Measurements from ENCODE around the gene IER2.
"Not testable (repeated sequence)": the region's sequence is repeated elsewhere in the genome, so short reads cannot be mapped to it uniquely, and the experiment has no call there.

Gene IER2

GRCh38 chr19:13181747-13182388 lies 31.7 kb downstream of the IER2 start:
- peak; percentile 49 for DNase-seq (ENCODE audit: insufficient read length, low spot score)
- TF ChIP-seq POLR2A (IDR thresholded peaks at IDR 0.05; ENCODE audit: low read depth, low read length): no peak
- peak; percentile 48 for FAIRE-seq

DNA sequence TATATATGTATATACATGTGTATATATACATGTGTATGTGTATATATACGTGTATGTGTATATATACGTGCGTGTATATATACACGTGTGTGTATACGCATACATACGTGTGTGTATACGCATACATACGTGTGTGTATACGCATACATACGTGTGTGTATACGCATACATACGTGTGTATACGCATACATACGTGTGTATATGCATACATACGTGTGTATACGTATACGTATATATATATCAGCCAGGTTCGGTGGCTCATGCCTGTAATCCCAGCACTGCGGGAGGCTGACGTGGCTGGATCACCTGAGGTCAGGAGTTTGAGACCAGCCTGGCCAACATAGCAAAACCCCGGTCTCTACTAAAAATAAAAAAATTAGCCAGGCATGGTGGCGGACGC lies 34.7 kb downstream of the IER2 start:
- not testable (repeated sequence) for DNase-seq (ENCODE audit: insufficient read length, low spot score); FAIRE-seq

DNA sequence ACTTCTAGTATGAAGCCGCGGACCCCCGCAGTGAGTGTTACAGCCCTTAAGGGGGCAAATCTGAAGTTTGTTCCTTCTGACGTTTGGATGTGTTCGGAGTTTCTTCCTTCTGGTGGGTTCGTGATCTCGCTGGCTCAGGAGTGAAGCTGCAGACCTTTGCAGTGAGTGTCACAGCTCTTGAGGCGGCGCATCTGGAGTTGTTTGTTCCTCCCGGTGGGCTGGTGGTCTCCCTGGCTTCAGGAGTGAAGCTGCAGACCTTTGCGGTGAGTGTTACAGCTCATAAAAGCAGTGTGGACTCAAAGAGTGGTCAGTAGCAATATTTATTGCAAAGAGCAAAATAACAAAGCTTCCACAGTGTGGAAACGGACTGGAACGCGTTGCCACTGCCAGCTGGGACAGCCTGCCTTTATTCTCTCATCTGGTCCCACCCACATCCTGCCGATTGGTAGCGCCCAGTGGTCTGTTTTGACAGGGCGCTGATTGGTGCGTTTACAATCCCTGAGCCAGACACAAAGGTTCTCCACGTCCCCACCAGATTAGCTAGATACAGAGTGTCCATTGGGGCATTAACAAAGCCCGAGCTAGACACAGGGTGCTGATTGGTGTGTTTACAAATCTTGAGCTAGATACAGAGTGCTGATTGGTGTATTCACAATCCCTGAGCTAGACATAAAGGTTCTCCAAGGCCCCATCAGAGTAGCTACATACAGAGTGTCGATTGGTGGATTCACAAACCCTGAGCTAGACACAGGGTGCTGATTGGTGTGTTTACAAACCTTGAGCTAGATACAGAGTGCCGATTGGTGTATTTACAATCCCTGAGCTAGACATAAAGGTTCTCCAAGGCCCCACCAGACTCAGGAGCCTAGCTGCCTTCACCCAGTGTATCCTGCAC lies 35.8 kb downstream of the IER2 start:
- FAIRE-seq; DNase-seq (ENCODE audit: insufficient read length, low spot score): not testable (repeated sequence)

DNA sequence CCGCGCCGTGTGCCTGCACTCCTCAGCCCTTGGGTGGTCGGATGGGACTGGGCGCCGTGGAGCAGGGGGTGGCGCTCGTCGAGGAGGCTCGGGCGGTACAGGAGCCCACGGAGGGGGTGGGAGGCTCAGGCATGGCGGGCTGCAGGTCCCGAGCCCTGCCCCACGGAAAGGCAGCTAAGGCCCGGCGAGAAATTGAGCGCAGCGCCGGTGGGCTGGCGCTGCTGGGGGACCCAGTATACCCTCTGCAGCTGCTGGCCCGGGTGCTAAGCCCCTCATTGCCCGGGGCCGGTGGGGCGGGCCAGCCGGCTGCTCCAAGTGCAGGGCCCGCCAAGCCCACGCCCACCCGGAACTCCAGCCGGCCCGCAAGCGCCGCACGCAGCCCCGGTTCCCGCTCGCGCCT lies 36.5 kb downstream of the IER2 start:
- FAIRE-seq; DNase-seq (ENCODE audit: insufficient read length, low spot score): not testable (repeated sequence)

GRCh38 chr19:13187419-13187818 lies 37.2 kb downstream of the IER2 start:
- no peak for TF ChIP-seq POLR2A (IDR thresholded peaks at IDR 0.05; ENCODE audit: low read depth, low read length)
- DNase-seq (ENCODE audit: insufficient read length, low spot score) (no peak), FAIRE-seq (no peak)

DNA sequence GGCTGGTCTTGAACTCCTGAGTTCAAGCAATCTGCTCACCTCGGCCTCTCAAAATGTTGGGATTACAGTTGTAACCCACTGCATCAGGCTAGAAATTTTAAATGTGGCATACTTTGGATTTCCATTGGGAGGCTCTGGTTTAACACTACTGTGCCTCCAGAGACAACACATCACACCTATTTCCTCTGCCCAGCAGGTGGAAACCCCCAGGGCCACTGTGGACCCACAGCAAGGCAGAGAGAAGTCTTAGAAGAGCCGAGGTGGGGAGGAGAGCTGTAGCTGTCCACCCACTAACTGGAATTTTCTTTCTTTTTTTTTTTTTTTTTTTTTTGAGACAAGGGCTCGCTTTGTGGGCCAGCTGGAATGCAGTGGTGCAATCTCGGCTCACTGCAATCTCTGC lies 39.4 kb downstream of the IER2 start:
- FAIRE-seq (no peak), DNase-seq (ENCODE audit: insufficient read length, low spot score) (no peak)

GRCh38 chr19:13190781-13191540 lies 40.8 kb downstream of the IER2 start:
- FAIRE-seq (no peak), DNase-seq (ENCODE audit: insufficient read length, low spot score) (no peak)
- TF ChIP-seq POLR2A (IDR thresholded peaks at IDR 0.05; ENCODE audit: low read depth, low read length): no peak

More for the DNA sequence above, 39.4 kb downstream of the IER2 start:
- no peak for TF ChIP-seq POLR2A (IDR thresholded peaks at IDR 0.05; ENCODE audit: low read depth, low read length)

- TF ChIP-seq POLR2A (IDR thresholded peaks at IDR 0.05; ENCODE audit: low read depth, low read length): no peak
- DNase-seq (ENCODE audit: insufficient read length, low spot score) (no peak), FAIRE-seq (no peak)
Measured at GRCh38 chr19:13195678-13196077, 45.5 kb downstream of the IER2 start.

- TF ChIP-seq POLR2A (IDR thresholded peaks at IDR 0.05; ENCODE audit: low read depth, low read length): no peak
- no peak for DNase-seq (ENCODE audit: insufficient read length, low spot score)
- no peak for FAIRE-seq
Measured at GRCh38 chr19:13198634-13199033, 48.4 kb downstream of the IER2 start.

DNA sequence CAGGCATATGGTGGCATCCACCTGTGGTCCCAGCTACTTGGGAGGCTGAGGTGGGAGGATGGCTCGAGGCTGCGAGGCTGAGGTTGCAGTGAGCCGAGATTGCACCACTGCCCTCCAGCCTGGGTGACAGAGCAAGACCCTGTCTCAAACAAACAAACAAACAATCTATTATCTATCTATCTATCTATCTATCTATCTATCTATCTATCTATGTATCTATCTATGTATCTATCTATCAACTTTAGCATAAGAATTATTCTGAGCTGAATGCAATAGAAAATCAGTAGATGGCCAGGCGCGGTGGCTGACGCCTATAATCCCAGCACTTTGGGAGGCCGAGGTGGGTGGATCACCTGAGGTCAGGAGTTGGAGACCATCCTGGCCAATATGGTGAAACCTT lies 51.9 kb downstream of the IER2 start:
- DNase-seq (ENCODE audit: insufficient read length, low spot score); FAIRE-seq: not testable (repeated sequence)
